ENCODE measurements around the gene IFT74. TPM values are rescaled to one million over a fixed set of nuclear protein-coding genes. Genes with fewer than 3 reads are reported as not detected.

Gene IFT74
- total RNA-seq, 1 experiment from 2014 or later: 17.8 TPM

DNA sequence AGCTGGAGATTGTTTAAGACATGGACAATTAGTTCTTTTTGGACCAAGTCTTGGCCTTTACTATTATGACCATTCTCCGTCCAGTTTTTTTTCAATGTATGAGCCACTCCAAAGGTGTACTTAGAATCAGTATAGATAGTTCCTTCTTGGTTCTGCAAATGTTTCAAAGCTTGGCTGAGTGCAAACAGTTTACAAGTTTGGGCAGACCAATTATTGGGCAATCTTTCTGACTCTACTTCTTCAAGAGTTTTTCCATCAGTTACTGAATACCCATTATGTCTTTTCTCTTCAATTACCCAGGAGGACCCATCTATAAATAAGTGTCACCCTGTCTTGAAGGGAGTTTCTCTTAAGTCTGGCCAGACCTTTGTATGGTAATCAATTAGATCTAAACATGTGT is 15.5 kb downstream of the IFT74 start:
- intact Hi-C loops (cut with micrococcal nuclease; ENCODE audit: unreplicated experiment): no loop called here
- Histone ChIP-seq H3K4me3 (no peak overlapping the region), H3K4me1 (replicated peaks; ENCODE audit: insufficient read depth) (no peaks in the 10 kb centered on the region), H3F3A (ENCODE audit: insufficient read depth, low read depth) (no peaks in the 10 kb centered on the region), H3K9me3 (ENCODE audit: insufficient read depth, low read depth) (no peaks in the 10 kb centered on the region), H3K4me2 (no peak overlapping the region), H4K20me1 (ENCODE audit: insufficient read depth) (no peaks in the 10 kb centered on the region), H3K27ac (no peak overlapping the region), H3K27me3 (ENCODE audit: insufficient read depth, low read depth) (no peaks in the 10 kb centered on the region), H3K9me2 (ENCODE audit: insufficient read depth) (no peaks in the 10 kb centered on the region), H2AFZ (no peak overlapping the region), H3K79me2 (ENCODE audit: low read depth) (peaks cover 8% of the 10 kb centered on the region; the same call in 1 of the 2 replicates), H3K36me3 (ENCODE audit: low read depth) (no peaks in the 10 kb centered on the region)
- POLR2A ChIA-PET (ENCODE audit: unreplicated experiment): no interaction called here
- no peak for DNase-seq
- no TSS peak for BruUV-seq (replicated peaks)
- CTCF ChIA-PET: no interaction called here
- TF ChIP-seq CTCF (conservative IDR thresholded peaks at IDR 0.05) (no peak), EZH2 (IDR thresholded peaks at IDR 0.05; ENCODE audit: low read depth) (no peak)

DNA sequence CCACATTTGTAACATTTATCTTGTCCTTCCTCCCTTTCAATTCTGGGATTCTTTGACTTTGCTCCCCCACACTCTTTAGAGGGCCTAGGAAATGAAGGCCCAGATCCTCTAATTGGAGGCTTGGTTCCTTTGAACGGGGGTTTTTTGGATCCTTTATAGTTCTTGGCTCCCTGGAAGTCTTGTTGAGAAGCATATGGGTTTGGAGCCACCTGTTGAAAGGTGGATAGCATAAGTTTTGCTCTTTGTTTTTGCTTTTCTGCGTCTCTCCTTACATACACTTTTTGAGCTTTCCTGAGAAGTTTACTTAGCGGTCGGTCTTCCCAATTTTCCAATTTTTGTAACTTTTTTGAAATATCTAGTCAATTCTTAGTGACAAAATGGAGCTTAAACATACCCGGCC is 17.8 kb downstream of the IFT74 start:
- intact Hi-C loops (cut with micrococcal nuclease; ENCODE audit: unreplicated experiment): no loop called here
- H3F3A ChIP-seq (ENCODE audit: insufficient read depth, low read depth): no peaks in the 10 kb centered on the region
- BruUV-seq (replicated peaks): no TSS peak
- no peak overlapping the region for H3K4me2 ChIP-seq
- H2AFZ ChIP-seq: no peak overlapping the region
- H4K20me1 ChIP-seq (ENCODE audit: insufficient read depth): no peaks in the 10 kb centered on the region
- H3K27me3 ChIP-seq (ENCODE audit: insufficient read depth, low read depth): no peaks in the 10 kb centered on the region
- H3K4me3 ChIP-seq: no peak overlapping the region
- CTCF ChIA-PET: no interaction called here
- no peaks in the 10 kb centered on the region for H3K79me2 ChIP-seq (ENCODE audit: low read depth)
- no peaks in the 10 kb centered on the region for H3K4me1 ChIP-seq (replicated peaks; ENCODE audit: insufficient read depth)
- POLR2A ChIA-PET (ENCODE audit: unreplicated experiment): interaction anchor here (0.5 kb wide), 1 partner anchor 227 kb away, joined by 3 read pairs; no protein-coding TSS in a partner anchor
- no peak for DNase-seq
- no peaks in the 10 kb centered on the region for H3K36me3 ChIP-seq (ENCODE audit: low read depth)
- H3K9me3 ChIP-seq (ENCODE audit: insufficient read depth, low read depth): no peaks in the 10 kb centered on the region
- H3K9me2 ChIP-seq (ENCODE audit: insufficient read depth): no peaks in the 10 kb centered on the region
- TF ChIP-seq EZH2 (IDR thresholded peaks at IDR 0.05; ENCODE audit: low read depth) (no peak), CTCF (conservative IDR thresholded peaks at IDR 0.05) (no peak)
- no peak overlapping the region for H3K27ac ChIP-seq

- Histone ChIP-seq H2AFZ (no peak overlapping the region), H3K36me3 (ENCODE audit: low read depth) (no peaks in the 10 kb centered on the region), H3K9me2 (ENCODE audit: insufficient read depth) (no peaks in the 10 kb centered on the region), H3K4me3 (no peak overlapping the region), H4K20me1 (ENCODE audit: insufficient read depth) (no peaks in the 10 kb centered on the region), H3F3A (ENCODE audit: insufficient read depth, low read depth) (no peaks in the 10 kb centered on the region), H3K9me3 (ENCODE audit: insufficient read depth, low read depth) (no peaks in the 10 kb centered on the region), H3K4me1 (replicated peaks; ENCODE audit: insufficient read depth) (no peaks in the 10 kb centered on the region), H3K4me2 (no peak overlapping the region), H3K79me2 (ENCODE audit: low read depth) (no peaks in the 10 kb centered on the region), H3K27me3 (ENCODE audit: insufficient read depth, low read depth) (no peaks in the 10 kb centered on the region), H3K27ac (no peak overlapping the region)
- intact Hi-C loops (cut with micrococcal nuclease; ENCODE audit: unreplicated experiment): no loop called here
- ChIA-PET POLR2A (ENCODE audit: unreplicated experiment) (no interaction called here), CTCF (no interaction called here)
- no peak for TF ChIP-seq CTCF (conservative IDR thresholded peaks at IDR 0.05)
- no peak for TF ChIP-seq EZH2 (IDR thresholded peaks at IDR 0.05; ENCODE audit: low read depth)
- BruUV-seq (replicated peaks): no TSS peak
- DNase-seq: no peak
Measured at GRCh38 chr9:26974927-26975326, 18.7 kb downstream of the IFT74 start.

All from PC-9 (cell line).